LNCAP (cell line): ENCODE results near the gene BCS1L.

Experiments used
- TF ChIP-seq, protein P1 (sequence below): fragments of 450-650 bp; IDR thresholded peaks from 2 replicates; pipeline ENCODE4 v1.5.1; 2017; ENCODE audit warnings: mild to moderate bottlenecking

Gene BCS1L

GRCh38 chr2:218645126-218645525, 14.4 kb upstream of the BCS1L start:
- TF ChIP-seq, protein P1, sequence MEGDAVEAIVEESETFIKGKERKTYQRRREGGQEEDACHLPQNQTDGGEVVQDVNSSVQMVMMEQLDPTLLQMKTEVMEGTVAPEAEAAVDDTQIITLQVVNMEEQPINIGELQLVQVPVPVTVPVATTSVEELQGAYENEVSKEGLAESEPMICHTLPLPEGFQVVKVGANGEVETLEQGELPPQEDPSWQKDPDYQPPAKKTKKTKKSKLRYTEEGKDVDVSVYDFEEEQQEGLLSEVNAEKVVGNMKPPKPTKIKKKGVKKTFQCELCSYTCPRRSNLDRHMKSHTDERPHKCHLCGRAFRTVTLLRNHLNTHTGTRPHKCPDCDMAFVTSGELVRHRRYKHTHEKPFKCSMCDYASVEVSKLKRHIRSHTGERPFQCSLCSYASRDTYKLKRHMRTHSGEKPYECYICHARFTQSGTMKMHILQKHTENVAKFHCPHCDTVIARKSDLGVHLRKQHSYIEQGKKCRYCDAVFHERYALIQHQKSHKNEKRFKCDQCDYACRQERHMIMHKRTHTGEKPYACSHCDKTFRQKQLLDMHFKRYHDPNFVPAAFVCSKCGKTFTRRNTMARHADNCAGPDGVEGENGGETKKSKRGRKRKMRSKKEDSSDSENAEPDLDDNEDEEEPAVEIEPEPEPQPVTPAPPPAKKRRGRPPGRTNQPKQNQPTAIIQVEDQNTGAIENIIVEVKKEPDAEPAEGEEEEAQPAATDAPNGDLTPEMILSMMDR = no peak

- TF ChIP-seq, protein P1 = peak; percentile 86
Observed at GRCh38 chr2:218648088-218648786, 11.2 kb upstream of the BCS1L start.

- TF ChIP-seq, protein P1 = peak; percentile 33; the same call in 1 of the 2 replicates
Observed at GRCh38 chr2:218648787-218649100, 10.7 kb upstream of the BCS1L start.

DNA sequence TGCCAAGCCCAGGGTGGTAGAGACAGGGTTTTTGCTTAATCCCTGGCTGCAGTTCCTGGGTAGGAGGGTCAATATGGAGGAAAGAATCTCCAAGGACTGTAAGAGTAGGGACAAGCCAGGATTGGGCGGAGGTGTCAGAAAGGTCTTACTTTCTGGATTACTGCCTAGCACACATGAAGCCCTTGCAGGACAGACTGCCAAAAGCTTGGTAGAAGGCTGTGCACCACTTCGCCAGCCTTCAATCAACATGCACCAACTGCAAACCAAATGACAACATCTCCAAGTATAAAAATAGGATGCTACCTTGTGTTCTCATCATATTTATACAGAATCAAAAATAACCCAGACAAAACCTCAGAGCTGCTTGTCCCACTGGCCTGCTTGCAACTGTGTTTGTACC, 3.7 kb upstream of the BCS1L start:
- TF ChIP-seq, protein P1 = no peak

DNA sequence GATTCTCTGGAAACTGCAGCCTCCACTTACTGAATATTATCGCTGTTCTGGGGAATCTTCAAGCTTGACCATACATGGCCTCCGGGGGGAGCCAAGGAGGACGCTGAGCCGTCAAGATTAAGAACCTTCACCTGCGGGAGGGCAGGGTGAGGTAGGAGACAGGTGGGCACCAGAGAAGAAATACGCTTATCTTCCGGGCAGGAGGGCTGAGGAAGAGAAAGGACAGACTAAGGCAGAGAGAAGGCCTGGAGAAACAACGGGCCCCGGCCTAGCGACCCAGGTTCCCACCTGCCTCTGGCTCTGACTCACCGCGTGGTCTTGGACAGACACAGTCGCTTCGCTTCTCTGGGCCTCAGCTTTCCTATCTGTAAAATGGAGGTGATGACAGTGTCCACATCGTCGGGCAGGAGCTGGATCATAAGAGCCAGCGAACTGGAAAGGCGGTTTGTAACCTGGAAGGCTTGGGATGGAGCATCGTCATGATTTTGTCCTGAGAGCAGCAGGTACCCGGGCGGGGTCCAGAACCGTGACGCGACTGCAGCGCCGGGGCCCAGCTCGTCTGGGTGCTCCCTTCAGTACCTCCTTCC, 719 bp upstream of the BCS1L start:
- TF ChIP-seq, protein P1 = peak; percentile 50

DNA sequence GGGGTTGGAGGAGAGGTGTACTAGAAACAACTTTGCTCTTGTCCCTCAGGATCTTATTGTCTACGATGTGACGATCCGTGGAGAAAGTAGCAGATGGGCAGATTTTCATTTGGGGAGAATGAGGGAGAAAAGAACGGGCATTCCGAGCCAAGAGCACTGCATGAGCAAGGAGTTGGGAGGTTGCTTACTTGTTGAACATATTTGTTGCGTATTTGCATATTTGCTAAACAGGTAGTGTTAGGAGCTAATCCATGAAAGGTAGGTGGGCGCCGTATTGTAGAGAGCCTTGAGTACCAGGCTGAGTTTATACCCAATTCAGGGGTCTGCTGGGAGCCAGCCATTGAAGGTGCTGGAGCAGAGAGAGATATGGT, 490 bp downstream of the BCS1L start:
- TF ChIP-seq, protein P1 = no peak

DNA sequence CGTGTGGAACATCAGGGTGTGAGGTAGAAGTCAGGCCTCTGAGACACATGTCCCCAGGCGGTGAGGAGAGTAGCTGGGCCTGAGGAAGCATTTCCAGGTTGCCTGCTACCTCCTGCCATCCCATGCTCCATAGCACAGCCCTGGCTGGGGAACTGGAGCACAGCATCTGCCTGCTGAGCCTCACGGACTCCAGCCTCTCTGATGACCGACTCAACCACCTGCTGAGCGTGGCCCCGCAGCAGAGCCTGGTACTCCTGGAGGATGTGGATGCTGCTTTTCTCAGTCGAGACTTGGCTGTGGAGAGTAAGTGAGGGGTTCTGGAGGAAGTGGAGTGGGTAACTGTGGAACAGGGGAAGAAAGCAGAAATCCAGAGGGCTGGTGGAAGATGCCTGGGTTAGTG, 2.9 kb downstream of the BCS1L start:
- TF ChIP-seq, protein P1 = no peak
